Activated CD8-positive, alpha-beta memory T cell treated with anti-CD3 and anti-CD28 coated beads, Interleukin-2, amount 50 U/mL, for 4 hours (primary cell): Measurements from ENCODE around the gene CPZ.
A peak's percentile ranks its signal among the peaks of the same experiment; 100 is the strongest.

ENCODE experiments used
- DNase-seq: peaks from one replicate; pipeline ENCODE4 v3.0.0-alpha.2; 2020

Gene CPZ

GRCh38 chr4:8596891-8597290 lies 4.3 kb downstream of the CPZ start:
- no peak for DNase-seq

DNA sequence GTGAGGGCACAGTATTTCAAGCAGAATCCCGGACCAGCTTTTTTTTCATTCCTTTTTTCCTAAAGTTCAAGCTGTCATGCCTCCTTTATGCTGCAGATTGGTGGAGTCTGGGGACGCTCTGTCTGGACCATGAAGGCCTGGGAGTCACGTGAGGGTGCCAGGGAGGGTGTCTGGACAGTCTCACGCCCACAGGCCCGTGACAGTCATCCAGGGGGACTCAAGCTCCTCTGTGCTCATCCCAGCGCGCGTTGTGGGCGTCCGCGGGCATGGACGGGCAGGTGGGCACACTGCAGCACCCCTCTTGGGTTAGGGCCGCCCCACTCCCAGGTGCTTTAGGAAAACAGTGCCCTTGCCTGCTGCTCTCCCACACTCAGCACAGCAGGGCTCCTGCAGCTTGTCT lies 4.8 kb downstream of the CPZ start:
- DNase-seq = no peak

DNA sequence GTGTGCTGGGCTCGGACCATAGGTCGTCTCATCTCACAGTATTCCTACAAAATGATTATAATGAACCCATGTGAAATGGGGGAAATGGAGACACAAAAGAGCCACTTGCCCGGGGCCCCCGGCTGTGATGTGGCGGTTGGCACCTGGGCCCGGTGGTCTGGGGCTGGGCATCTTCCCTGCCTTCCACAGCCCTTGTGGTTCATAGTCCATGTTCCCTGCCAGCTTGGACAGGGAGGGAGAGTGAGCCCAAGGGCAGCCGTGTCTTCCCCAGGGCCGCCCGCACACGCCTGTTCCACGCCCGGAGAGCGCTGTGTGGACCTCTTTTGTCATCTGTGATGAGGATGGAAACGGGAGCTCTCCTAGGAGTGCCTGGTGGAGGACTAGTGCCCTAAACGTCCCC lies 5.2 kb downstream of the CPZ start:
- DNase-seq = no peak

DNA sequence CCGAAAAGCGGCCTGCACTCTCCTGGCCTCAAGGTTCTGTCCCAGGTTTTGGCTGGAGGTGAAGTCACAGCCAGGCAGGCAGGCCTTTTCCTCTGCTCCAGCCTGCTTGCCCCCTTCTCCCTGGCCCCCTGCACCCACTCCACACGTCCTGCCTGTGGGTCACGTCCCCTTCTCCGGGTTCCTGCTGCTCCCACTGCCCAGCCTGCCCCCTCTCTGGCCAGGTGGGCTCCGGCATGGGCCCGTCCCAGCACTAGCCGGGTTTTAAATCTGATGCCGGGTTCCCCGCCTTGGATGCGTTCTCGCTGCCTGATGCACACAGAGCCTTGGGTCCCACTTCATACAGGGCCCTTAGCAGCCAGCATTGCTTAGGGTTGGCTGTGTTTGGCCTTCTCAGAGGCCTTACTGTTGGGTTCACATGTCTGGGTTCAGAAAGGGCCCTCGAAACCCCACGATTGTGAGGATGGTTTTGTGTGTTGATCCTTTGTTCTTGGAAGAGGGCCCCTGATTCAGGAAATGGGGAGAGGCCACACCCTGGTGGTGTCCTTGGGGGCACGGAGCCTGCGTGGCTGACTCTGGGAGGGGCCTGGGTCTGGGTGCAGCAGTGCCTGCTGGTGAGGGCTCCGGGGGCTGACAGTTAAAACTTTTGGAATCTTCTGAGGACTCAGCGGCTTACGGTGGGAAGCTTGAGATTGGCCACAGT lies 6.0 kb downstream of the CPZ start:
- no peak for DNase-seq

- DNase-seq = no peak
Observed at GRCh38 chr4:8599091-8599460, 6.5 kb downstream of the CPZ start.

DNA sequence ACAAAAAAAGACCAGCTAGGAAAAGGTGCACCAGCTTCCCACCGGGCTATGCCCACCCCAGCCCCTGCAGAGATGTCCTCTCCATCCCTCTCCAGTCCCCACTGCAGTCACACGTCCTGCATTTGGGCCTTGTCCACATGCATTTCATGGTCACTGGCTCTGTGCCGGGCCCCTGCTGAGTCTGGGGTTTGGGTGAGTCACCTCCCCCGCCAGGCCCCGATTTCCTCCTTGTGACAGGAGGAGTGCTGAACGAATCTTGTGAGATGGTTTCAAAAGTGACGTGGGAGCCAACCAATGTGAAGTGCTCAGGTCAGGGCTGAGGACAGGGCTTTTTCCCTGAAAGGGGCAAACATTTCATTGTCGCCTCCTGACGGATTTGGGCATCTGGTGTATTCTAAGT lies 7.1 kb downstream of the CPZ start:
- no peak for DNase-seq

DNA sequence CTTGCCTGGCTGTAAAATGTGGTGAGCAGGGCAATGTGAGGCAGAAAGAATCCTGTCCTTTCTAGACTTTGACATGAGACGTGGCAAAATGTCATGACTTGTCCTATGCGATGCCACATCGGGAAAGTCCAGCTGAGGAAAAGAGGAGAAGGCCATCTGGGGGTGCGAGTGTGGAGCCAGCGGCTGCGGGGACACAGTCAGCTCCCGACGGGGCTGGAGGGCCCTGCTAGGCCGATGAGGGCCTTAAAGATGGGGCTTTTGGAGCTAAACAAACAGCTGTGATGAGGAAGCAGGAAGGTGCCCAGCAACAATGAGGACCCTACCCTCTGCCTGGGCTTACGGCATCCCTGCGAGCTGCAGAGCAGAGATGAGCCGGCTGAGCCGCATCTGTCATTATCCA lies 7.7 kb downstream of the CPZ start:
- no peak for DNase-seq

DNA sequence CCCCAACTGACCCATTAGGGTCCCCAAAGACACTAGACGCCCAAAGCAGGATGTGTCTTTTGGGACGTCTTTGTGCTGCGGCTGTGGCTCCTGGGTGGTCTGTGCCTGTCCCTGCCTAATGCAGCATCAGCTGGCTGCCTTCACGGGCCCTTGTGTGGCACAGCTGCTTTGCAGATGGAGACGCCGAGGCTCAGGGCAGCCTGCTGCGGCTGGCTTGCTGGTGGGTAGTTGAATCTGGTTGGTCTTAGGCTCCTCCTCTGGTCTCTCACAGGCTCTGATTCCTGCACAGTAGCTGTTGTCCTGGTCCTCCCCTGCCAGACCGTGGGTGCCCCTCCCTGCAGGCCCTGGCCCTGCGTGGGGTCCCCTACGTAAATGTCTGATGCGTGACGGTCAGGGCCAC lies 8.1 kb downstream of the CPZ start:
- DNase-seq = no peak

GRCh38 chr4:8601086-8601485 lies 8.5 kb downstream of the CPZ start:
- DNase-seq = no peak

- no peak for DNase-seq
Observed at GRCh38 chr4:8601556-8601955, 9.0 kb downstream of the CPZ start.

DNA sequence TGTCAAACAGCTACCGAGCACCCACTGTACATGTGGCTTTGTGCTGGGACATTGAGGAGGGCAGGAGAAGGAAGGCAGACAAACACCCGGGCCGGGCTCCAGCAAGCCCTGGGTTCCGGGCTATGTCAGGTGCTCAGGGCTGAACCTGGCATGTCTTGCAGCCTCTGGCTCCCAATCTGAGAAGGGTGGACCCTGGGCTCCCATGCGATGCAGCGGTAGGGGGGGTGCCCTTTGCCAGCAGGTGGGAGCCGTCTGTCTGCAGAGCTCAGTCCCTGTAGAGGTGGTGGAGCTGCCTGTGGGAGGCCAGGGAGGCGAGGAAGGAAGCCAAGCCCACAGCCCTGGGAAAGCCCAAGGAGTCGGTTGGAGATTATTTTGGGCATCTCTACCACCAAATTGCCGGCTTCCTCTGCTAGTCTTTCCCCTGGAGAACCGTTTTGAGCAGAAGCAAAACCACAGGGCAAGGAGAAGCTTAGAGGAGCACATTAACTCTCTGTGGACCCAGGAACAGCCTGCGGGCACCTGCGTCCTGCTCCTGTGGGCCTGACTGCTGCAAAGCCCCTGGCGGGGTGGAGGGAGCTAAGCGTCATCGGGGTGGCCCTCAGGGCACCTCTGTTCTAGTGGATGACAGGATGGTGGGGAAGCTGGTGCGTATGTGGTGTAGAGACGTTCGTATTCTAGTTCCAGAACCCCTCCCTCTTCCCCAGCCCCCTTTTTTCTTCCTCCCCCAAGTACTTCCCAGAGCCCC lies 10.3 kb downstream of the CPZ start:
- no peak for DNase-seq

GRCh38 chr4:8603931-8604330 lies 11.4 kb downstream of the CPZ start:
- DNase-seq = no peak

DNA sequence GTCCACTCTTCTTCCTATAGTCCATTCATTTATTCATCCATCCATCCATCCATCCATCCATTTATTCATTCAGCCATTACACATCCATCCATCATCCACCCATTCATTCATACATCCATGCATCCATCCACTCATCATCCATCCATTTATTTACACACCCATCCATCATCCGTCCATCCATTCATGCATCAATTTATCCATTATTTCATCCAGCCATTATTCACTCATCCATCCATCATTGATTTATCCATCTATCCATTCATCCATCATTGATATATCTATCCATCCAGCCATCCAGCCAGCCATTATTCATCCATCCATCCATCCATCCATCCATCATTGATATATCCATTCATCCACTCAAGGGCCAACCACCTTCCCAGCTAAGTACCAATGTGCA lies 12.7 kb downstream of the CPZ start:
- DNase-seq = no peak

- no peak for DNase-seq
Observed at GRCh38 chr4:8606476-8606875, 13.9 kb downstream of the CPZ start.

GRCh38 chr4:8606966-8607365 lies 14.4 kb downstream of the CPZ start:
- DNase-seq = no peak

DNA sequence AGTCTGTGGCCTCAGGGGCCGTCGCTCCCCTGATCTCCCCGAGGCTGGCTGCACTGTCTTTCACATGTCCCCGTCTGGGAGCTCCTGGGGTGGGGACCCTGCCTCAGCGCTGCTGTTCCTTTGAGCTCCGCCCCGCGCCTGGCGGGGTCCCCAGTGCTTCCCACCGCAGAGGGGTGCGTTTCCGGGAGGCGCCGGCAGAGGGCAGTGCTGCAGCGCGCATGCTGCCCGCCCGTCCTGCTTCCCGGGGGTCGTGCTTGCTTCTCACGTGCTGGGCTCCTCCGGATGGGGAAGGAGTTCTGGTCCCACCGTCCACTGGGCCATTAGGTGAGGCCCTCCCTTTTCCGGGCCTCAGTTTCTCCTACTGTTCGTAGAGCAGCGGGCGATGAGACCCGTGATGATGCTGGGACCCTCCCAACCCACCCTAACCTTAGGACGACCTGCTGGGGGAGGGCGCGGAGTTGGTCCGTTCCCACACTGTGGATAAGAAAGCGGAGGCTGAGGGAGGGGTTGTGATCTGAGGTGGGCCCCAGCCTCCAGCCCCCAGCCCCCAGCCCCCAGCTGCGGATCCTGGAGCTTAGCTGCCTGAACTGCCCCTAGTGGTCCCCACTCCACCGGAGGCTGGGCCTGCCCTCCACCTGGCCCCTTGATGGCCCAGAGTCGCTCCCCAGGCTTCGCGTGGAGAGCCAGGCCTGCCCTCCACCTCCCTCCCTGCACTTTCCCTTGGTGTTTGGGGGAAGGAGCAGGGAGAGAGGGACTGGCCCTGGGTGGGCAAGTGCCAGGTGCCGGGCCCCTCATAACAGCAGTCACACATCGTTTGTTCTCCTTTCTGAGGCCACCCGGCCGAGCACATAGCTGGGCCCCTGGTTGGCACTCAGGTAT lies 15.3 kb downstream of the CPZ start:
- peak; percentile 43 for DNase-seq

DNA sequence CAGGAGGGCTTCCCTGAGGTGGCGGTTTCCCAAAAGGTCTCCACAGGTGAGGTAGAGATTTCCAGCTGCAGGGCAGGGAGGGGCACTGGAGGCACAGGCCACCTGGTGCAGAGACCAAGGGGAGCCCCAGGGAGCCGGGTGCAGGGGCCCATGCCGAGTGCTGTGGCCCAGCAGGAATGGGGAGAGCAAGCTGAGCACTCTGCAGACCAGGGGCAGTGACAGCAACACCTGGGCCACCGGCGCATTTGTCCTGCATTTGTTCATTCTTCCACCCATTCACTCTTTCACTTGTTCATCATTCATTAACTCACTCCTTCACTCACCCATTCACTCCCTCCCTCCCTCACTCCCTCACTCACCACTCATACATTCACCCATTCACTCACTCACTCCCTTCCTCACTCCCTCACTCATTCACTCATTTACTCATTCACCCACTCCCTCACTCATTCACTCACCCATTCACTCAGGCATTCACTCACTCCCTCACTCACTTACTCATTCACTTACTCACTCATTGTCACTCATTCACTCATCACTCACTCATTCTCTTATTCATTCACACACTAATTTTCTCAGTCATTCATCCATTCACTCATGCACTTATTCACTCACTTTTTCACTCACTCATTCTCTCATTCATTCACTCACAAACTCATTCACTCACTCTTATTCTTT lies 16.3 kb downstream of the CPZ start:
- DNase-seq = no peak

DNA sequence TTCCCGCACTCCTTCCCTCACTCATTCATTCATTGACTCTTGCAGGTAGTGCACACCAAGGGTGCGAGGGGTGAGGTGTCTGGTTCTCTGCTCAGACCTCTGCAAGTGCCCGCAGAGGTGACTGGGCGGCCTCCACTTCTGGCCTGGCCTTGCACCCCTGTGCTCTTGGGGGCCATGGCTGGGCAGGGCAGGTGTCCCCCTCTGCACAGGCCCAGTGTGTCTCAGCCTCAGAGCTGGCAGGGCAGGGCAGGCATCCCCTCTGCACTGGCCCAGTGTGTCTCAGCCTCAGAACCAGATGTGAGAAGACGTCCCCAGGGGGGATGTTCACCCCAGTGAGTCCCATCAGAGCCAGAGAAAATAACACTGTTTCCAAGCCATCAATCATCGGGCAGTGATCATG lies 16.8 kb downstream of the CPZ start:
- DNase-seq = no peak

DNA sequence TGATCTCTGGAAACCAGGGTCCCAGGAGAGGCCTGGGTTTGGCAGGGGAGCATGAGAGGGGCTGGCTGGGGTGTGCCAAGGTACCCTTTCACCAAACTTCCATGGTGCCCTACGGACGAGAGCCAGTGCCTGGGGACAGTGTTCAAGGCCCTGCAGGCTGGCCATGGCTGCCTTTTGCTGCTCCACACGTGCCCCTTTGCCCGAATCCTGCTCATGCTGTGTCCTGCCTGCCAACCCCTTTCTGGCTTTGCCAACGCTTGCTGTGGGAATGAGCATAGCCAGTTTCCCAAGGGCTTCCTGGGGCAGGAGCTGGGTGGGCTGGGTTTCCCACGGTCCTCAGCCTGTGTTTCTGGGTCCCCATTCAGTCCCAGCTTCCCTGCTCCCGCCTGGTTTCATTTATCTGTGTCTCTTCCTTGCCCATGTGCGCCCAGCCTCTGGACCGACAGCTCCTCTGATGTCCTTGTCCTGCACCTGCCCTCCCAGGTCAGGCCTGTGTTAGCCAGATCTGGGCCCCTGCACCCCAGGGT lies 17.3 kb downstream of the CPZ start:
- no peak for DNase-seq

GRCh38 chr4:8610858-8611616 lies 18.5 kb downstream of the CPZ start:
- DNase-seq = no peak

DNA sequence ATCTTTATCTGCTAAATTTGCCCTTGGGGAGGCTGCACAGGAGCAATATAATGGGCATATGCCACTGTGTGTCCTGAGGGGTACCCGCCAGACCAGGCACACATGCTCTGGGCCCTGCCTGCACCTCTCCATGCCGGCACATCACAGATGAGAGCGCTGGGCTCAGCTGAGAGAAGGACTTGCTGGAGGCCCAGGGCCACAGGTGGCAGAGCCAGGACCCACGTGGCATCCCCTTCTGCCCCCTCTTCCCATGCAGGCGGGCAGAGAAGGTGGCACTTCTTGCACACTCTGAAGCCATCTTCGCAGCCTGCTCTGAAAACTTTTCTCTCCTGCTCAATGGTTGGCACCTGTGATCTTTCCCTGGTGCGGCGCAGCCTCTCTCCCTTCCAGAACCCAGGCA lies 20.1 kb downstream of the CPZ start:
- DNase-seq = no peak
